Erythroblast (primary cell): Measurements from ENCODE around the gene DTX4.

Experiments used
- DNase-seq, 2 experiments: peaks; one replicate each; lab custom pipeline; 2025; lab: John Stamatoyannopoulos, UW
- GATA1 ChIP-seq: IDR thresholded peaks from 2 replicates; pipeline ENCODE4 v1.6.1; 2011; ENCODE audit warnings: low read depth, mild to moderate bottlenecking, control low read depth, low read length, moderate library complexity
- POLR2A ChIP-seq: IDR thresholded peaks from 2 replicates; pipeline ENCODE4 v1.6.1; 2011; ENCODE audit warnings: mild to moderate bottlenecking, low read length

The DTX4 gene

DNA sequence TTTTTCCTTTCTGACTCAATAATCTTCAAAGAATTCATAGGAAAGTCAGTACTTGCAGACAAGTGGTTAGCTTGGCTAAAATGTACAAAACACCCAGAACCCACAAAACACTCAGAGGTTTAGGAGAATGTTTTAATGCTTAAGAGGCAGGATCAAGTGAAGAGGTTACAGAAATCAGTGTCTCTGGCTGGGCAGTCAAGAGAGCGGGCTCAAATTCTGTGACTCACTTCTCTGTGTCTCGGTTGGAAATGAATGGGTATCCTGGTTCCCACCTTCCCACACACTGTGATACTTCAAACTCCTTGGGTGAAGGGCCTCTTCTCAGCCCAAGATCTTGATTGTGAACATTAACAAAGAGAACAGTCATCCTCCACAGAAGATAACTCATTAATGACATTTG is 37.0 kb downstream of the DTX4 start:
- DNase-seq = no peak
- TF ChIP-seq GATA1 (no peak), POLR2A (no peak)

DNA sequence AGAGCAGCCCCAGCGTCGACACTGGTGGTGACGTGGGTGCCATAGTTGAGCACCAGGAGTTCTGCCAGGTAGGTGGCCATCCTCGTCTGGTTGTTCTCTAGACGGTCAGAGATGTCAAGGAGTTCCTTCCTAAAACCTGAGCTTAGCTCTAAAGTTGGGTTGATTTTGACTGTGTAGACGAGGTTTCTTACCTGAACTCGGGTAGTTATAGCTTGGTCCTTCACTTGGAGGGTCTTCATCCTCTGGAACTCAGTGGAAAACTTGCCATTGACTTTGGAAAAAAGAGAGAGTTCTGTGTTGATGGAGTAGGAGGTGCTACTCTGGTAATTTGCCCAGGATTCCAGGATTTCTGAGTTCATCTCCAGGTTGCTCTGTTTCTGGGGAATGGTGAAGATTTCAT is 40.3 kb downstream of the DTX4 start:
- no peak for DNase-seq
- TF ChIP-seq GATA1 (no peak), POLR2A (no peak)

DNA sequence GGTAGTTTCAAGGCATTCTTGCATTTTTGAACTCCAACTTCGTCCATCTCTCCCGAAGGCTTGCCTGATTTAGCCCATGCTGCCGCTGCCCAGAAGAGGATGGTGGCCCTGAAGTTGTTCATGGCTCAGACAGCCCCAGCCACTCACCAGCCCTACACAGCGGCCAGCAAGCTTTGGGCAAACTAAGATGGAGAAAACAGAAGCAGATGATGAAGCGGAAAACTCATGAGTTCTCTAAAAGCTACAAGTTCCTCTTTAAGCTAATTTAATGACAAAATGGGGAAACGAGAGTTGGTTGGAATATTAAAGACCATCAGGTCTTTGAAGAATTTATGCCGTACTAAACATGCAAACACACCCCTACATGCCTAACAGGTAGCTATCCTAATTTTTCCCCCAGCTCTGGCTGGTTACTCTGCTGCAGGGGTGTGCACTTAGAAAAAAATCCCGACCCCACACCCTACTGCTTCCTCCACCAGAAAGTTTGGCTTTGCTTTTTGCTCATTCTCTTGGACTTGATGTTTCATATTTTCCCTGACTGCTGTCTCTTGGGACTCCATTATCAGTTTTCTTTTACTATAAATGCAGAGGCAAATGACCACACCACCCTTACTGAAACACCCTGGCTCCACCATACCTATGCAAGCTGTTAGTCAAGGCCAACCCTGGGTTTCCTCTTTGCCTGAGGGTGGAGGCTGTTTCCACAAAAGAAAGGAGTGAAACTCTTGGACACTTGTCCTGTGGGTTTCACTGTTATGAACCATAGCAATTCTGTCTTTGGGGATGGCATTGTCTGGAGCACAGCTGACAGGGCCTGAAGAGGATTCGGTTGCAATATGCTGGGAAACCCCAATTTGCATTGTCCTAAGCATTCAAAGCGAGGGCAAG is 41.1 kb downstream of the DTX4 start, which contains the start of gene MPEG1:
Gene MPEG1 (minus strand): TSS at position 184 of the 888 bp plus-strand sequence. CDS start 62 bp downstream, at position 122.
- DNase-seq = no peak
- no peak for TF ChIP-seq POLR2A
- TF ChIP-seq GATA1 = no peak

DNA sequence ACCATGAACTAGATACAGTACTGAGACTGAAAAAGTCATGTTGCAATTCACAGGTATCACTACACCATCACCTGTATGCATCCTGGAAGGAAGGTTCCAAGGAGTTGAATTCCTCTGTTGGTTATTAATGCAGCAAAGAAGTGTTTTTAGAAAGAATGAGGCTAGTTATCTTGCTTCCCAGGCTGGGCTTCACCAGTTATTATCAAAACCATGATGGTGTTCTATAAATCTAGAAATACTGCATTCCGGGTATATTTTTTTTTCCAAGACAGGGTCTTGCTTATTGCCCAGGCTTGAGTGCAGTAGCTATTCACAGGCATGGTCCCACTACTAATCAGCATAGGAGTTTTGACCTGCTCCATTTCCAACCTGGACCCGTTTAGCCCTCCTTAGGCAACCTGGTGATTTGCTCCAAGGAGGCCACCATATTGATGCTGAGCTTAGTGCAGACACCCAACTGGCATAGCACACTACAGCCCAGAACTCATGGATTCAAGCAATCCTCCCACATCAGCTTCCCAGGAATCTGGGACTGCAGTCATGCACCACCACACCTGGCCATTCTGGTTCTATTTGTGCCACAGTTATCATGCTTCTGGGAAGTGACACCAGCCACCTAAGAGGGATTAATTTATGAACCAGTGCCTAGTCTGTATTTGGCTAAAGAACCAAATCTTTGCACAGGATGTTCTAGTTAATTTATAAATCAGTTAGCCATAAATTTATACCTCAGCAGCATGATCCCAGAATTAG is 42.4 kb downstream of the DTX4 start:
- no peak for TF ChIP-seq POLR2A
- no peak for TF ChIP-seq GATA1
- DNase-seq = no peak

DNA sequence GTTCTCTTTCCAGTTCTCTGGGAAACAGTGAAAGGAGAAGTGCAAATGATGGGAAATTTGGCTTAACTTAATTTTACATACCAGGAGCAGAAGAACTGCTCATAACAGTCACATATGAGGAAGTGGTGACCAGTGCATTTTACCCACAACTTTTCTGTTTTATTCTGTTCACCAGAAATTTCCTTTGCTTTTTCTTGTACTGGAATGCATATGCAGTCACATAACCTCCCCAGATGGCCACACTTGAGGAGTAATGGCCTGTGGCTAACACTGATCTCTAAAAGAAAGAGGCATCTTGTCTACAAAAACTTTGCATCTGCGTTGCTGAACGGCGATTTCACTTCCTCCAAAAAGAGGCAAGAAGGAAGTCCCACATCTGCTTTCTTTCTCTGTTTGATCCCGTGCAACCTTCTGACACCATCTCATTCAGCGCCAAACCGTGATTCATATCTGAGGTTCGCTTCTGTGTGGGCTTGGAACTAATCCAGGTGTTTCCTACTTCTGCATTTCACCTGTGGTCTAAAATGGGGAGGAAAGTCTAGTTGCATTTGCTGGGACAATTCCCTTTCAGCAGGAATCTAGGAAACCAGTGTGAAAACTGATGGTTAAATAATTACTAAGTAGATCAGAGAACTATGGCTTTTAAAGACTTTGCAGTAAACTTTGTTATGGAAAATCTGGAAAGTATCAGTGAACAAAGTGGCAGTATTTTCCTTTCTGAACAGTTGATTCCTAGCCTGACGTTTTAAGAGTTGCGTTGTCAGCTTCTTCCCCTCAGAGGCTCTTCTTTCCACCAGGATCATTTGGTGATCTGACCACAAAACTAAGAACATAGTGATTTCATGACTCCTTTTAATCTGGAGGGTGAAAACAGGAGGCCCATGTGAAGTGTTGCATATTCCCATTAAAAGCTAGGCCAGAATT is 45.0 kb downstream of the DTX4 start:
- TF ChIP-seq GATA1 (no peak), POLR2A (no peak)
- DNase-seq = no peak

DNA sequence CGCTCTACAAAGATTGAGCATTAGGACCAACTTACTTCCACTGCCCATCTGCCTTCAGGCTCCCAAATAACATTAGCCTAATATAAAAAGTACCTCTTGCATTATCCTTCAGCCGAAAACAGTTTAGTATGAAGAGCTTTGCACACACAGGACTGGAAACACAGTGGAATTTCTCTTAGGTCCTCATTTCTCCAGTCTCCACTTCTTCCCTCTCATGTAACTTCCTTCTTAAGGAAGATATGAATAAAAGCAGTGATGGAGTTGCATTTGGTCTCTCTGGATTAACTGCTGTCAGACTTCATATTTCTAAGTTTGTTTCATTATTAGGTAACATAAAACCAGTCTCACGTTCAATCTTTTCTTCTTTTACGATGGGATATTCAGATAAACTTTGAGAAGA is 46.4 kb downstream of the DTX4 start:
- no peak for DNase-seq
- TF ChIP-seq POLR2A (no peak), GATA1 (no peak)

GRCh38 chr11:59218893-59219292 is 47.0 kb downstream of the DTX4 start:
- DNase-seq = no peak

GRCh38 chr11:59219836-59220235 is 47.9 kb downstream of the DTX4 start:
- TF ChIP-seq GATA1 (no peak), POLR2A (no peak)
- no peak for DNase-seq

More at GRCh38 chr11:59218893-59219292, 47.0 kb downstream of the DTX4 start:
- TF ChIP-seq POLR2A = no peak
- no peak for TF ChIP-seq GATA1

- no peak for TF ChIP-seq POLR2A
- no peak for TF ChIP-seq GATA1
- no peak for DNase-seq
These were observed 49.5 kb downstream of the DTX4 start for GRCh38 chr11:59221441-59221840.

DNA sequence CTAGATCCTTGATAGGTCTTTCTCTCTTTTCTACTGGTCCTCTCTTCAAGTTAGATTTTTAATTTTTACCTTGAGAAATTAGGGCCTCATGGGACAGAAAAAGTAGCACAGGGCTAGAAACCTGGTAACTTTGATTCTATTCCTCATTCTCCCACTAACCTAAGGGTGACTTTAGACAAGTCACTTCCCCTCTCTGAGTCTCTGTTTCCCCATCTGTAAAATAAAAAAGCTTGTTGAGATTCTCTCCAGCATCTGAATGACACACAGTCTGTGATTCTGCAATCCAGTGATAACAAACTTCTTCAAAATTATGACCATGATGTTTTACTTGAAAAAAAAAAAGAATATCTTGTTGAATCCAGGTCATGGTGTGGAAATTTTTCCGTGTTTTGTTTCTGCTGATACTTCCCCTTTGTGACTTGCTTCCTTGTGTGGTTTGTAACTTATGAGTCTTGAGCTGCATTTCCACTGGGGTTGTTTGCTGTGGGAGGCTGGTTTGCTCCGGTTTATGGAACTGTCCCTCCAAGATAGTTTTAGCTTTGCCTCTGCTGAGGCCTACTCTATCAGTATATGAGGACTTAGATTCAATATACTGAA is 50.6 kb downstream of the DTX4 start:
- TF ChIP-seq POLR2A = no peak
- TF ChIP-seq GATA1 = no peak
- DNase-seq = no peak

GRCh38 chr11:59223177-59223576 is 51.2 kb downstream of the DTX4 start:
- DNase-seq = no peak
- TF ChIP-seq POLR2A (no peak), GATA1 (no peak)

DNA sequence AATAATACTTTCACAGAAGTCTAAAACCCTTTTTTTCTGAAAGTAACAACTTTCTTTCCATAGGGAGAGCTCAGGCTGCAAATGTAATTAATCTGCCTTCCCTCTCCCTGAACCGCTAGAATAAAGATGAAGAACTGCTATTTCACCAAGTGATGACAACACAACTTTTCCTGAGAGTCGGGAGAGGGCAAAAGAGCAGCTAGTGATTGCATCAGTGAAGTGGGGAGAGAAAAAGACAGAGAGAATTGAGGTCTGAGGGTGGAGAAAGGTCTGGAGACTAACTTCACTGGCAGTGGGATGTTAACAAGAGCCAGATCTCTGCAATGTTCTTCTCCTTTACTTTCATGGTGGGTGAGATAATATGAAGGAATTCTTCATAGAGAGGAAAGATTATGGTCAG is 51.7 kb downstream of the DTX4 start:
- no peak for DNase-seq
- TF ChIP-seq GATA1 (no peak), POLR2A (no peak)
